ENCODE results near the gene RXRA. TPM values are rescaled to one million over a fixed set of nuclear protein-coding genes. Genes with fewer than 3 reads are reported as not detected.

Gene RXRA
- total RNA-seq, 1 donor from 2014 or later: 83.3 TPM

DNA sequence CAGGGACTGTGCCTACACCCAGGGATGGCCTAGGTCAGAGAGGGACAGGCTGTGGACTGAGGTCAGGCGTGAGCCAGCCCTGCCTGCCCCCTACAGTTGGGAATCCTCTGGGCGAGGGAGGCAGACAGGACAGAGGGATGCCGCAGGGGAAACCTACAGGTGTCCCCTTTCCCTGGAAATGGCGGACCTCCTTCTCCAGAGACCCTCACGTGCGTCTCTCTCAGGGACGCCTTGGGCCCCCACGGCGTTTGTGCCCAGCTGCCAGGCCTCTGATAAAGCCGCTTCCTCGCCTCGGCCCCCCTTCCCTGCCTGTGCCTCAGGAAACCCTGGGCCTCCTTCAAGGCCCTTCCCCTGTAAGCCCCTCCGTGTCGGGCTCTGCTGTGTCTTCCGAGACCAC lies 129.3 kb downstream of the RXRA start:
- H3K4me3 Mint-ChIP-seq (ENCODE audit: unreplicated experiment): no peak overlapping the region
- no peak overlapping the region for H3K27ac Mint-ChIP-seq (ENCODE audit: unreplicated experiment)
- TF ChIP-seq, protein P1, sequence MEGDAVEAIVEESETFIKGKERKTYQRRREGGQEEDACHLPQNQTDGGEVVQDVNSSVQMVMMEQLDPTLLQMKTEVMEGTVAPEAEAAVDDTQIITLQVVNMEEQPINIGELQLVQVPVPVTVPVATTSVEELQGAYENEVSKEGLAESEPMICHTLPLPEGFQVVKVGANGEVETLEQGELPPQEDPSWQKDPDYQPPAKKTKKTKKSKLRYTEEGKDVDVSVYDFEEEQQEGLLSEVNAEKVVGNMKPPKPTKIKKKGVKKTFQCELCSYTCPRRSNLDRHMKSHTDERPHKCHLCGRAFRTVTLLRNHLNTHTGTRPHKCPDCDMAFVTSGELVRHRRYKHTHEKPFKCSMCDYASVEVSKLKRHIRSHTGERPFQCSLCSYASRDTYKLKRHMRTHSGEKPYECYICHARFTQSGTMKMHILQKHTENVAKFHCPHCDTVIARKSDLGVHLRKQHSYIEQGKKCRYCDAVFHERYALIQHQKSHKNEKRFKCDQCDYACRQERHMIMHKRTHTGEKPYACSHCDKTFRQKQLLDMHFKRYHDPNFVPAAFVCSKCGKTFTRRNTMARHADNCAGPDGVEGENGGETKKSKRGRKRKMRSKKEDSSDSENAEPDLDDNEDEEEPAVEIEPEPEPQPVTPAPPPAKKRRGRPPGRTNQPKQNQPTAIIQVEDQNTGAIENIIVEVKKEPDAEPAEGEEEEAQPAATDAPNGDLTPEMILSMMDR (IDR thresholded peaks at IDR 0.05; ENCODE audit: unreplicated experiment): no peak
- H3K27me3 Mint-ChIP-seq (ENCODE audit: unreplicated experiment): peaks cover 5% of the 10 kb centered on the region
- H3K9me3 Mint-ChIP-seq (ENCODE audit: unreplicated experiment): no peaks in the 10 kb centered on the region
- no peaks in the 10 kb centered on the region for H3K36me3 Mint-ChIP-seq (ENCODE audit: low read depth, unreplicated experiment)
- no peak for DNase-seq (ENCODE audit: low spot score)
- peaks cover 4% of the 10 kb centered on the region for H3K4me1 Mint-ChIP-seq (ENCODE audit: unreplicated experiment)

DNA sequence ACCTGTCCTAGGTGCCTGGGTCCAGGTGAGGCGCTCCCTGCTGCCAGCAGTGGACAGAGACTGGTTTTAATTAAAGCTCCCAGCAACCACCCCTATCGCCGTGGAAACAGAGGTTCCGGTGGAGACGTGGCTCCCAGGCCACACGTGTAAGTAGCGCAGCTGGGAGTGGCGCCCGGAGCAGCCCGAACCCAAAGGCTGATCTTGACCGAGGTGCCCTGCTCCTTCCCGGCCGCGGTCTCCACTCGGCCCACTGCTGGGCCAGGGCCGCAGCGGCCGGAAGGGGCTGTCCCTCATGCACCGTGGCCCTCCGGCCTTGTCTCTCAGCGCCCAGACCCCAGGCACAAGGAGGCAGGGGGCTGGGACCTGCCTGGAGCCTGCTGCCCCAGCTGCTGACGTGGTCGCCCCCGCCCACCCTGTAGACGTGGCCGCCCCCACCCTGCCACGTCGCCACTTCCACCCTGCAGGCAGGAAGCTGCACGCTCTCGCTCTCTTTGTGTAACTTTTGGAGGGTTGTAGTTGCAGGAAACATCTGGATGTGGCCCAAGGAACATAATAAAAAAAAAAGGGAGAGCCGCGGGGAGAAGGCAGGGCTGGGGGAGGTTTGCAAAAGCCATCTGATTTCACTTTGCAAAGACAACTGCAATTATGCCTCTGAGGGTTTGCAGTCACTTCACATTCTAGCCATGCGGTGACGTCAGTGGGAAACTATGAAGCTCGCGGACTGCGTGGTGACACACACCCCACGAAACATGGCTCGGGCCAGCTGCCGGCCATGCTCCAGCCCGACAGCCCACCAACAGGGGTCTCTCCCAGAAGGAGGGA lies 129.9 kb downstream of the RXRA start:
- Mint-ChIP-seq H3K27me3 (ENCODE audit: unreplicated experiment) (peaks cover 6% of the 10 kb centered on the region), H3K27ac (ENCODE audit: unreplicated experiment) (peak overlapping the region; percentile 71), H3K4me1 (ENCODE audit: unreplicated experiment) (peaks cover 4% of the 10 kb centered on the region), H3K4me3 (ENCODE audit: unreplicated experiment) (peak overlapping the region; percentile 9), H3K36me3 (ENCODE audit: low read depth, unreplicated experiment) (no peaks in the 10 kb centered on the region), H3K9me3 (ENCODE audit: unreplicated experiment) (no peaks in the 10 kb centered on the region)
- peak; percentile 66 for DNase-seq (ENCODE audit: low spot score)
- TF ChIP-seq, protein P1 (IDR thresholded peaks at IDR 0.05; ENCODE audit: unreplicated experiment): no peak

DNA sequence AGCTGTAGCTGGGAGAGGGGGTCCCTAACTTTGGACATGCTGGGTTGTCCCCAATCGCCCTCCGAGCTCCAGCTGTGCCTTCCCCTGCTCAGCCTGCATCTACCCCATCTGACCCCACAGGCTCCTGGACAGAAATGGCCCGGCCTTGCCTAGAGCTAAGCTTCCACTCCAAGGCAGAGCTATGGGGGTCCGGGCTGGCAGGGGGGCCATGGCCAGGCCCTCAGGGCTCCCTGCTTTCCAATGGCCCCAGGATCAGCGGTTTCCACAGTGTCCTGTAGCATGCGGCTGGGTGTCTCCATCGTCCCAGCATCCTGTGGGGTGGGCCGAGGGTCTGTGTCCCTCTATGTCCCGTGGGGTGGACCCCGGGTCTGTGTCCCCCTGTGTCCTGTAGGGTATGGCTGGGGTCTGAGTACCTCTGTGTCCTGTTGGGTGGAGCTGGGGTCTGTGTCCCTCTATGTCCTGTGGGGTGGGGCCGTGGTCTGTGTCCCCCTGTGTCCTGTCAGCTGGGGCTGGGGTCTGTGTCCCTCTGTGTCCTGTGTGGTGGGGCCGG lies 130.6 kb downstream of the RXRA start:
- peaks cover 4% of the 10 kb centered on the region for H3K4me1 Mint-ChIP-seq (ENCODE audit: unreplicated experiment)
- H3K9me3 Mint-ChIP-seq (ENCODE audit: unreplicated experiment): no peaks in the 10 kb centered on the region
- peak overlapping the region; percentile 71 for H3K27ac Mint-ChIP-seq (ENCODE audit: unreplicated experiment)
- H3K4me3 Mint-ChIP-seq (ENCODE audit: unreplicated experiment): no peak overlapping the region
- TF ChIP-seq, protein P1 (IDR thresholded peaks at IDR 0.05; ENCODE audit: unreplicated experiment): no peak
- H3K27me3 Mint-ChIP-seq (ENCODE audit: unreplicated experiment): peaks cover 6% of the 10 kb centered on the region
- DNase-seq (ENCODE audit: low spot score): no peak
- no peaks in the 10 kb centered on the region for H3K36me3 Mint-ChIP-seq (ENCODE audit: low read depth, unreplicated experiment)

DNA sequence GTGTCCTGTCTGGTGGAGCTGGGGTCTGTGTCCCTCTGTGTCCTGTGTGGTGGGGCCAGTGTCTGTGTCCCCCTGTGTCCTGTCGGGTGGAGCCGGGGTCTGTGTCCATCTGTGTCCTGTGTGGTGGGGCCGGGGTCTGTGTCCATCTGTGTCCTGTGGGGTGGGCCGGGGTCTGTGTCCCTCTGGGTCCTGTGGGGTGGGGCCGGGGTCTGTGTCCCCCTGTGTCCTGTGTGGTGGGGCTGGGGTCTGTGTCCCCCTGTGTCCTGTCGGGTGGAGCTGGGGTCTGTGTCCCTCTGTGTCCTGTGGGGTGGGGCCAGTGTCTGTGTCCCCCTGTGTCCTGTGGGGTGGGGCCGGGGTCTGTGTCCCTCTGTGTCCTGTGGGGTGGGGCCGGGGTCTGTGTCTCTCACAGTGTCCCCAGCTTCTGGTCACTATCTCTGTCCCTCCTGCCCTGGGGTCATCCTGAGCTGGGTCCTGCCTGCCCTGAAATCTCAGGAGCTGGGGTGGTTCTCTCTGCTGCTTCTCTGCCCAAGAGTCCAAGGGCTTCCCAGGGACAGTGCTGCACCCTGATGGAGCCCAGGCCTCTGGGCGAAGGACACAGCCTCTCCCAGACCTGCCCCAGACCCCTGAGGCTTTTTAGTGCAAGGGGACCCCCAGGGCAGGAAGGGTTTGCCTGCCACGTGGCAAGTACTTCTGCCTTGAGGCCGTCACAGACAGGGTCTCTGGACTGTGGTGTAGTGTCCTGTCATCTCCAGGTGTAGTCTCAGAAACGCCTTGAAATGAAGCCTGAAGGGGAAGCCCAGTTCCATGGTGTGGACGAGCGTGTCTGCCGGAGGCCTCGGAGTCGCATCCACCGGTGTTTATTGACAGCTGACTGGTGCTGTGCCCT lies 131.3 kb downstream of the RXRA start:
- no peak overlapping the region for H3K4me3 Mint-ChIP-seq (ENCODE audit: unreplicated experiment)
- H3K36me3 Mint-ChIP-seq (ENCODE audit: low read depth, unreplicated experiment): no peaks in the 10 kb centered on the region
- no peaks in the 10 kb centered on the region for H3K9me3 Mint-ChIP-seq (ENCODE audit: unreplicated experiment)
- no peak for DNase-seq (ENCODE audit: low spot score)
- H3K27me3 Mint-ChIP-seq (ENCODE audit: unreplicated experiment): peaks cover 6% of the 10 kb centered on the region
- H3K4me1 Mint-ChIP-seq (ENCODE audit: unreplicated experiment): peaks cover 4% of the 10 kb centered on the region
- TF ChIP-seq, protein P1 (IDR thresholded peaks at IDR 0.05; ENCODE audit: unreplicated experiment): no peak
- peak overlapping the region; percentile 71 for H3K27ac Mint-ChIP-seq (ENCODE audit: unreplicated experiment)
